Fibroblast of lung (primary cell): ENCODE data around the gene ZNF177. TPM values are rescaled to one million over a fixed set of nuclear protein-coding genes. Genes with fewer than 3 reads are reported as not detected.

Source experiments
- DNase-seq, 2 donors: peaks; one replicate each; pipeline versions ENCODE4 v3.0.0 to v3.0.0-alpha.2; 2010; ENCODE audit warnings: low read depth in 2 of 2
- H2AFZ ChIP-seq: 2 replicates; pipeline ENCODE4 v1.5.1; 2012; ENCODE audit warnings: low read length, control low read depth, inconsistent platforms
- H3K27ac ChIP-seq: 2 replicates; pipeline ENCODE4 v1.5.1; 2011; ENCODE audit warnings: low read length, control low read depth; ENCODE audit not compliant: insufficient read depth
- H3K27me3 ChIP-seq: 2 replicates; pipeline ENCODE4 v1.5.1; 2011; ENCODE audit warnings: mild to moderate bottlenecking, low read length; ENCODE audit not compliant: control insufficient read depth, insufficient read depth
- H3K36me3 ChIP-seq: 2 replicates; pipeline ENCODE4 v1.5.1; 2011; ENCODE audit warnings: low read length; ENCODE audit not compliant: control insufficient read depth, insufficient read depth
- H3K4me1 ChIP-seq: 2 replicates; pipeline ENCODE4 v1.5.1; 2011; ENCODE audit warnings: low read length; ENCODE audit not compliant: control insufficient read depth, insufficient read depth; ENCODE audit errors: extremely low read depth
- H3K4me2 ChIP-seq: 2 replicates; pipeline ENCODE4 v1.5.1; 2011; ENCODE audit warnings: low read length, control low read depth; ENCODE audit not compliant: insufficient read depth; ENCODE audit errors: extremely low read depth
- H3K4me3 ChIP-seq, 4 experiments: fragments of 200-600 bp in 1 of 4; sonication (generic) in 1 of 4; replicated peaks in 1 of 4; 2 replicates each; pipeline ENCODE4 v1.5.1; 2011 to 2016; ENCODE audit warnings: low read length in 4 of 4, low read depth in 3 of 4, mild to moderate bottlenecking in 3 of 4, control low read depth in 2 of 4, inconsistent platforms in 1 of 4, mixed read lengths in 1 of 4; ENCODE audit not compliant: insufficient read depth in 1 of 4; ENCODE audit errors: control extremely low read depth in 1 of 4
- H3K79me2 ChIP-seq: 2 replicates; pipeline ENCODE4 v1.5.1; 2012; ENCODE audit warnings: mild to moderate bottlenecking, low read length, inconsistent platforms; ENCODE audit not compliant: control insufficient read depth, insufficient read depth
- H3K9ac ChIP-seq: 2 replicates; pipeline ENCODE4 v1.5.1; 2011; ENCODE audit warnings: mild to moderate bottlenecking, low read length, control low read depth; ENCODE audit not compliant: insufficient read depth
- H3K9me3 ChIP-seq: 2 replicates; pipeline ENCODE4 v1.5.1; 2012; ENCODE audit warnings: low read depth, low read length; ENCODE audit not compliant: control insufficient read depth, insufficient read depth
- H4K20me1 ChIP-seq: 2 replicates; pipeline ENCODE4 v1.5.1; 2011; ENCODE audit warnings: low read length; ENCODE audit not compliant: control insufficient read depth, insufficient read depth; ENCODE audit errors: extremely low read depth
- EZH2 ChIP-seq: IDR thresholded peaks from 2 replicates; pipeline ENCODE4 v1.5.1; 2012; ENCODE audit warnings: low read length, control low read depth, mild to moderate bottlenecking; ENCODE audit errors: missing control alignments
- polyA plus RNA-seq, 2 donors: library from polyadenylated mRNA; depleted of rRNA in 1 of 2; stranded (reverse) in 1 of 2; unstranded in 1 of 2; fragments of >200 nt; gene quantifications; 2 replicates each; pipeline ENCODE4 v1.2.1, GENCODE V29; 2011 to 2012; ENCODE audit warnings: missing spikeins in 1 of 2
- total RNA-seq: library from RNA; depleted of rRNA; stranded (reverse); fragments of >200 nt; gene quantifications from 2 replicates; pipeline ENCODE4 v1.2.1, GENCODE V29; 2014
- TF ChIP-seq, protein P1 (sequence below), 2 donors: IDR thresholded peaks in 1 of 2; conservative IDR thresholded peaks in 1 of 2; 1 replicate in 1 of 2; 2 replicates in 1 of 2; pipeline ENCODE4 v1.5.1; 2011 to 2012; ENCODE audit warnings: low read length in 2 of 2, control low read depth in 1 of 2, inconsistent platforms in 1 of 2, low read depth in 1 of 2, mild to moderate bottlenecking in 1 of 2

ZNF177 gene
- total and polyA plus RNA-seq, 2 donors (not counting 1 experiment from before 2014, with no cell fraction given), result 1.5 to 3.3 TPM

DNA sequence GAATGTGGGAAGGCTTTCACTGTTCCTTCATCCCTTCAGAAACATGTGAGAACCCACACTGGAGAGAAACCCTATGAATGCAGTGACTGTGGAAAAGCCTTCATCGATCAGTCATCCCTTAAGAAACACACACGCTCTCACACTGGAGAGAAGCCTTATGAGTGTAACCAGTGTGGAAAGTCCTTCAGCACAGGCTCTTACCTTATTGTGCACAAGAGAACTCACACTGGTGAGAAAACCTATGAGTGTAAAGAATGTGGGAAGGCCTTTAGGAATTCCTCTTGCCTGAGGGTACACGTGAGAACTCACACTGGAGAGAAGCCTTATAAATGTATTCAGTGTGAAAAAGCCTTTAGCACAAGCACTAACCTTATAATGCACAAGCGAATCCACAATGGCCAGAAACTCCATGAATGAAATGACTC is 18.6 kb downstream of the ZNF177 start:
- Histone ChIP-seq H3K4me2 (no peak overlapping the region), H3K36me3 (peaks cover 1% of the 10 kb centered on the region), H3K79me2 (no peaks in the 10 kb centered on the region), H3K27me3 (no peaks in the 10 kb centered on the region), H3K4me1 (no peaks in the 10 kb centered on the region), H3K4me3 (no peak overlapping the region), H2AFZ (no peak overlapping the region), H3K27ac (no peak overlapping the region), H3K9me3 (peaks cover 7% of the 10 kb centered on the region), H3K9ac (no peak overlapping the region), H4K20me1 (no peaks in the 10 kb centered on the region)
- DNase-seq, result peak in 1 of 2 donors; percentile 4
- TF ChIP-seq, protein P1, sequence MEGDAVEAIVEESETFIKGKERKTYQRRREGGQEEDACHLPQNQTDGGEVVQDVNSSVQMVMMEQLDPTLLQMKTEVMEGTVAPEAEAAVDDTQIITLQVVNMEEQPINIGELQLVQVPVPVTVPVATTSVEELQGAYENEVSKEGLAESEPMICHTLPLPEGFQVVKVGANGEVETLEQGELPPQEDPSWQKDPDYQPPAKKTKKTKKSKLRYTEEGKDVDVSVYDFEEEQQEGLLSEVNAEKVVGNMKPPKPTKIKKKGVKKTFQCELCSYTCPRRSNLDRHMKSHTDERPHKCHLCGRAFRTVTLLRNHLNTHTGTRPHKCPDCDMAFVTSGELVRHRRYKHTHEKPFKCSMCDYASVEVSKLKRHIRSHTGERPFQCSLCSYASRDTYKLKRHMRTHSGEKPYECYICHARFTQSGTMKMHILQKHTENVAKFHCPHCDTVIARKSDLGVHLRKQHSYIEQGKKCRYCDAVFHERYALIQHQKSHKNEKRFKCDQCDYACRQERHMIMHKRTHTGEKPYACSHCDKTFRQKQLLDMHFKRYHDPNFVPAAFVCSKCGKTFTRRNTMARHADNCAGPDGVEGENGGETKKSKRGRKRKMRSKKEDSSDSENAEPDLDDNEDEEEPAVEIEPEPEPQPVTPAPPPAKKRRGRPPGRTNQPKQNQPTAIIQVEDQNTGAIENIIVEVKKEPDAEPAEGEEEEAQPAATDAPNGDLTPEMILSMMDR (conservative IDR thresholded peaks at IDR 0.05 in 1 of 2, IDR thresholded peaks at IDR 0.05 in 1 of 2; ENCODE audit: low read depth in 1 of 2, low read length in 2 of 2), result no peak
- no peak for TF ChIP-seq EZH2

DNA sequence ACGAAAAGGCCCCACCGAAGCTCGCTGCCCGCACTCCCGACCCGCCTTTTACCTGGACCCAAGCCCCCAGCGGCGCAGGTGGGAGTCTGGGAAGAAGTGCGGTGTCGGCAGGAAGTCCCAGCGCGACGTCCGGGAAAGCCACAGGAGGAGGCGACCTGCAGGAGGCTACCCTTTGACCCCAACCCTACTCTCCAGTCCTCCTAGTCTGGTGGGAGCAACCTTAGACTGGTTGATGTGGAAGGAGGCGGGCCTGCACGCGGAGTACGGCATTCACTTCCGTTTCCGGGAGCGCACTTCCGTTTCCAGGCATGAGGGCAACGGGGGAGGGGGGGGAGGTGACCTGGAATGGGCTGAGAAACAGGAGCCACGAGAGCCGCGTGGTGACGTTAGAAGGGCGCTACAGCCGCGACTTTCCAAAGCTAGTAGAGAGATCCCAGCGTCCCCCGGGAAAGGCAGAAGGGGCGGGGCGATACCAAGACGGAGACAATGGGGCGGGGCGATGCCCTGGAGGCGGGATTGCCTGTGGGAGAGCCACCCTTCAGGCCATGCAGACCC is 44.1 kb downstream of the ZNF177 start:
- no peaks in the 10 kb centered on the region for H3K4me1 ChIP-seq
- TF ChIP-seq EZH2, result no peak
- TF ChIP-seq, protein P1 (conservative IDR thresholded peaks at IDR 0.05 in 1 of 2, IDR thresholded peaks at IDR 0.05 in 1 of 2; ENCODE audit: low read depth in 1 of 2, low read length in 2 of 2), result no peak
- peak overlapping the region; percentile 72 to 87 (median 82) for H3K4me3 ChIP-seq
- peak overlapping the region; percentile 63 for H3K9ac ChIP-seq
- H4K20me1 ChIP-seq, result no peaks in the 10 kb centered on the region
- H3K27me3 ChIP-seq, result no peaks in the 10 kb centered on the region
- DNase-seq, result peak; percentile 87 to 94
- H3K27ac ChIP-seq, result peak overlapping the region; percentile 68
- H3K36me3 ChIP-seq, result no peaks in the 10 kb centered on the region
- H3K79me2 ChIP-seq, result no peaks in the 10 kb centered on the region
- H2AFZ ChIP-seq, result peak overlapping the region; percentile 99
- no peaks in the 10 kb centered on the region for H3K9me3 ChIP-seq
- H3K4me2 ChIP-seq, result peak overlapping the region; percentile 85

DNA sequence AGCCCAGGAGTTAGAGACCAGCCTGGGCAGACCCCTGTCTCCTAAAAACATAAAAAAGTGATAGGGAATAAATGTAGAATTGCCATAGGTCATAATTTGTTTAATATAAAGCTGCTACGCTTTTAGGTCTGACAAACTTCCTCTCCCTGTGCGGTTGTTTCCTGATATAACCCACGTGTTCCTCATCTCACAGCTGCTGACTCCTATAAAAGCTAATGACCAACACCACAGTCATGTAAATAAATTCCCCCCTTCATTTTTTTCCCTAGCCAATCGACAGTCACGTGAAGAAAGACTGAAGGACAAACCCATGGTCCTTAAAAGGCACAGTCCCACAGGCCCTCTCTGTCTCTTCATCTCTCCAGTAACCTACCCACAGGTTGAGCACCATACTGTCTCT is 45.0 kb downstream of the ZNF177 start:
- H3K4me1 ChIP-seq, result no peaks in the 10 kb centered on the region
- no peak overlapping the region for H2AFZ ChIP-seq
- no peak overlapping the region for H3K9ac ChIP-seq
- TF ChIP-seq, protein P1 (conservative IDR thresholded peaks at IDR 0.05 in 1 of 2, IDR thresholded peaks at IDR 0.05 in 1 of 2; ENCODE audit: low read depth in 1 of 2, low read length in 2 of 2), result no peak
- TF ChIP-seq EZH2, result no peak
- no peak for DNase-seq
- H3K36me3 ChIP-seq, result no peaks in the 10 kb centered on the region
- no peaks in the 10 kb centered on the region for H4K20me1 ChIP-seq
- no peak overlapping the region for H3K4me2 ChIP-seq
- H3K4me3 ChIP-seq, result peak overlapping the region in 3 of 4 experiments; percentile 72 to 84 (median 81)
- H3K79me2 ChIP-seq, result no peaks in the 10 kb centered on the region
- H3K9me3 ChIP-seq, result peaks cover 2% of the 10 kb centered on the region
- no peak overlapping the region for H3K27ac ChIP-seq
- H3K27me3 ChIP-seq, result no peaks in the 10 kb centered on the region
